ENCODE results near the gene ALS2. TPM values are rescaled to one million over a fixed set of nuclear protein-coding genes. Genes with fewer than 3 reads are reported as not detected.

The ALS2 gene
- total and polyA plus RNA-seq, 2 donors from 2014 or later: 7.1 to 24.4 TPM

DNA sequence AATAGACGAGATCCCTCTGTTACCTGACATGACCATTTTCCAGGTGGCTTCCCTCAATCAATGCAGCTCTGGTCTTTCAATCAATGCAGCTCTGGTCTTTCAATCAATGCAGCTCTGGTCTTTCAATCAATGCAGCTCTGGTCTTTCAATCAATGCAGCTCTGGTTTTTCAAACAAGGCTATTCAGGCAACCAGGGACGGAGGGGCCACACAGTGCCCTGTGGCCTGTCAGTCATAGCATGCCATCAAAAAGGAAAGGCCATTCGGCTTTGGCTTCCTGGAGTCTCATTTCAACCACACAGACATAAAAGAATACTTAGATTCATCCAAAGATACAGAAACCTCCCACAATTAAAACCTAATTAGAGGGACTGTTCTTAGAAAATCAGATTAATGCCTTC, 95.6 kb downstream of the ALS2 start:
- FAIRE-seq (no peak), DNase-seq (no peak)
- intact Hi-C loops (cut with DNase I): no loop called here
- H3K27me3 ChIP-seq (ENCODE audit: control insufficient read depth, insufficient read depth, low read length): no peaks in the 10 kb centered on the region
- H3K9ac ChIP-seq (ENCODE audit: low read length in 3 of 3): no peak overlapping the region
- no peaks in the 10 kb centered on the region for H3K9me3 ChIP-seq (ENCODE audit: control insufficient read depth in 2 of 3, insufficient read depth in 1 of 3, low read length in 3 of 3)
- TF ChIP-seq, protein P1, sequence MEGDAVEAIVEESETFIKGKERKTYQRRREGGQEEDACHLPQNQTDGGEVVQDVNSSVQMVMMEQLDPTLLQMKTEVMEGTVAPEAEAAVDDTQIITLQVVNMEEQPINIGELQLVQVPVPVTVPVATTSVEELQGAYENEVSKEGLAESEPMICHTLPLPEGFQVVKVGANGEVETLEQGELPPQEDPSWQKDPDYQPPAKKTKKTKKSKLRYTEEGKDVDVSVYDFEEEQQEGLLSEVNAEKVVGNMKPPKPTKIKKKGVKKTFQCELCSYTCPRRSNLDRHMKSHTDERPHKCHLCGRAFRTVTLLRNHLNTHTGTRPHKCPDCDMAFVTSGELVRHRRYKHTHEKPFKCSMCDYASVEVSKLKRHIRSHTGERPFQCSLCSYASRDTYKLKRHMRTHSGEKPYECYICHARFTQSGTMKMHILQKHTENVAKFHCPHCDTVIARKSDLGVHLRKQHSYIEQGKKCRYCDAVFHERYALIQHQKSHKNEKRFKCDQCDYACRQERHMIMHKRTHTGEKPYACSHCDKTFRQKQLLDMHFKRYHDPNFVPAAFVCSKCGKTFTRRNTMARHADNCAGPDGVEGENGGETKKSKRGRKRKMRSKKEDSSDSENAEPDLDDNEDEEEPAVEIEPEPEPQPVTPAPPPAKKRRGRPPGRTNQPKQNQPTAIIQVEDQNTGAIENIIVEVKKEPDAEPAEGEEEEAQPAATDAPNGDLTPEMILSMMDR (IDR thresholded peaks at IDR 0.05; ENCODE audit: borderline replicate concordance, extremely low read depth, insufficient read depth): no peak
- no peak overlapping the region for H3K27ac ChIP-seq (ENCODE audit: low read depth in 2 of 2, low read length in 2 of 2)
- H3K36me3 ChIP-seq (ENCODE audit: control insufficient read depth in 2 of 3, insufficient read depth in 3 of 3, low read length in 3 of 3): no peaks in the 10 kb centered on the region
- H3K4me1 ChIP-seq (ENCODE audit: control insufficient read depth in 2 of 3, insufficient read depth in 2 of 3, low read depth in 1 of 3, low read length in 3 of 3): no peaks in the 10 kb centered on the region
- H3K4me3 ChIP-seq (ENCODE audit: low read length in 3 of 3): no peak overlapping the region

DNA sequence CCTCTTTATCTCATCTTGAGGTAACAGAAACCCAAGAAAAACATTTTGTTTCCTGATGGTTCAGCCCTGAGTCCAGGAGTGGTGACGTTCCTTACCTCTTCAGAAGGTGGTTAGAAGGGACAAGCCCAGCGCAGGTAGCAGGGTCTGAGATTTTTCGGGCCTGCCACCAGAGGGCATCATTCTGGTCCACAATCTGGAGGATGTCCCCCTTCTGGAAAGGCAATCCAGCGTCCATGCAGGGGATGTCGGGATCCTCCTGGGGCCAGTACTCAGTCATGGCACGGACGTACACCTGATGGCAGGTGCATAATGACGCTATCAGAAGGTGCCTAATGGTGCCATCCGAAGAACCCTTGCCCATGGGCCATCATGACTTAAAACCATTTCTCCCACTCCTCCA, 100.0 kb downstream of the ALS2 start:
- Histone ChIP-seq H3K36me3 (ENCODE audit: control insufficient read depth in 2 of 3, insufficient read depth in 3 of 3, low read length in 3 of 3) (no peaks in the 10 kb centered on the region), H3K27me3 (ENCODE audit: control insufficient read depth, insufficient read depth, low read length) (no peaks in the 10 kb centered on the region), H3K4me1 (ENCODE audit: control insufficient read depth in 2 of 3, insufficient read depth in 2 of 3, low read depth in 1 of 3, low read length in 3 of 3) (no peaks in the 10 kb centered on the region), H3K27ac (ENCODE audit: low read depth in 2 of 2, low read length in 2 of 2) (no peak overlapping the region), H3K9me3 (ENCODE audit: control insufficient read depth in 2 of 3, insufficient read depth in 1 of 3, low read length in 3 of 3) (no peaks in the 10 kb centered on the region), H3K9ac (ENCODE audit: low read length in 3 of 3) (no peak overlapping the region), H3K4me3 (ENCODE audit: low read length in 3 of 3) (no peak overlapping the region)
- no peak for DNase-seq
- FAIRE-seq: no peak
- intact Hi-C loops (cut with DNase I): no loop called here
- TF ChIP-seq, protein P1 (IDR thresholded peaks at IDR 0.05; ENCODE audit: borderline replicate concordance, extremely low read depth, insufficient read depth): no peak

DNA sequence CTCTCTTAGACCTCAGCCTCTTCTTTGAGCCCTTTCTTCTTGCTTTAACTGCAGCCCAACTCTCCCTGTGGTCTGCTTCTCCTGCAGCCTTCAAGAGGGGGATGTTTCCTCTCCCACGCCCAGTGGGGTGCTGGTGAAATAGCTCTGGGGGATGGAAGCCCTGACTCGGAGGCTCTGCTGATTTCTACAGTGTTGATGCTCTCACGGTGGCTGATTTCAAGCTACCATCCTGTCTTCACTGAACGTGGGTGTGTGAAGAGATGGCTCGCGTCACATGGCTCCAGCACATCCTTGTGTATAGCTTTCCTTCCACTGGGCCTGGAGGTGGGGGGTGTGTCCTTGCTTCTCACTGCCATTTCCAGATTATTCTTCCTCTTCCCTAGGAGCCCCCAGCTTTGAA, 102.3 kb downstream of the ALS2 start:
- no peaks in the 10 kb centered on the region for H3K27me3 ChIP-seq (ENCODE audit: control insufficient read depth, insufficient read depth, low read length)
- intact Hi-C loops (cut with DNase I): no loop called here
- TF ChIP-seq, protein P1 (IDR thresholded peaks at IDR 0.05; ENCODE audit: borderline replicate concordance, extremely low read depth, insufficient read depth): no peak
- FAIRE-seq: no peak
- H3K4me1 ChIP-seq (ENCODE audit: control insufficient read depth in 2 of 3, insufficient read depth in 2 of 3, low read depth in 1 of 3, low read length in 3 of 3): no peaks in the 10 kb centered on the region
- no peaks in the 10 kb centered on the region for H3K9me3 ChIP-seq (ENCODE audit: control insufficient read depth in 2 of 3, insufficient read depth in 1 of 3, low read length in 3 of 3)
- no peak overlapping the region for H3K4me3 ChIP-seq (ENCODE audit: low read length in 3 of 3)
- no peaks in the 10 kb centered on the region for H3K36me3 ChIP-seq (ENCODE audit: control insufficient read depth in 2 of 3, insufficient read depth in 3 of 3, low read length in 3 of 3)
- no peak overlapping the region for H3K9ac ChIP-seq (ENCODE audit: low read length in 3 of 3)
- no peak for DNase-seq
- no peak overlapping the region for H3K27ac ChIP-seq (ENCODE audit: low read depth in 2 of 2, low read length in 2 of 2)

DNA sequence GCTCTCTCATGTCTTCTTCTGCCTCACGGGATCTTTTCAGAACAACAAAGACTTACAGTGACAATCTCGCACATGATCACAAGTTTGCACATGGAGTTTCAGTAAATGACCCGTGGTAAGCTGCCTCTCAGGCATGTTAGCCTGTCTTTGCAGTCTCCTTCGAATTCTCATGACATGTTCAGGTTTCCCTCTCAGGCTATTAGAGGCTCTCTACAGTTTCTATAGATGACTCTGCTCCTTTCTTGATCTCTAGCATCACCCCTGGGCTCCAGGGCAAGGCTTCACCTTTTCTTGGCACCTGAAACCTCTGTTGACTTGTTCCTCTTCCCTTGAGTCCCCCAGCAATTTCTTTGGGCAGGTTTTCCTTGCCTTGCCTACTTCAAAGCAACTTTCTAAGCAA, 105.3 kb downstream of the ALS2 start:
- Histone ChIP-seq H3K4me1 (ENCODE audit: control insufficient read depth in 2 of 3, insufficient read depth in 2 of 3, low read depth in 1 of 3, low read length in 3 of 3) (no peaks in the 10 kb centered on the region), H3K4me3 (ENCODE audit: low read length in 3 of 3) (no peak overlapping the region), H3K27me3 (ENCODE audit: control insufficient read depth, insufficient read depth, low read length) (no peaks in the 10 kb centered on the region), H3K36me3 (ENCODE audit: control insufficient read depth in 2 of 3, insufficient read depth in 3 of 3, low read length in 3 of 3) (no peaks in the 10 kb centered on the region), H3K9me3 (ENCODE audit: control insufficient read depth in 2 of 3, insufficient read depth in 1 of 3, low read length in 3 of 3) (no peaks in the 10 kb centered on the region), H3K9ac (ENCODE audit: low read length in 3 of 3) (no peak overlapping the region), H3K27ac (ENCODE audit: low read depth in 2 of 2, low read length in 2 of 2) (no peak overlapping the region)
- no peak for FAIRE-seq
- intact Hi-C loops (cut with DNase I): no loop called here
- DNase-seq: no peak
- TF ChIP-seq, protein P1 (IDR thresholded peaks at IDR 0.05; ENCODE audit: borderline replicate concordance, extremely low read depth, insufficient read depth): no peak

Measured in kidney (tissue), 14 donors.